DMS53 (cell line): Measurements from ENCODE around the gene ARL8A.
"Not testable (repeated sequence)": the region's sequence is repeated elsewhere in the genome, so short reads cannot be mapped to it uniquely, and the experiment has no call there.

ENCODE experiments used
- DNase-seq: peaks from one replicate; lab custom pipeline; 2025; lab: John Stamatoyannopoulos, UW

ARL8A gene

DNA sequence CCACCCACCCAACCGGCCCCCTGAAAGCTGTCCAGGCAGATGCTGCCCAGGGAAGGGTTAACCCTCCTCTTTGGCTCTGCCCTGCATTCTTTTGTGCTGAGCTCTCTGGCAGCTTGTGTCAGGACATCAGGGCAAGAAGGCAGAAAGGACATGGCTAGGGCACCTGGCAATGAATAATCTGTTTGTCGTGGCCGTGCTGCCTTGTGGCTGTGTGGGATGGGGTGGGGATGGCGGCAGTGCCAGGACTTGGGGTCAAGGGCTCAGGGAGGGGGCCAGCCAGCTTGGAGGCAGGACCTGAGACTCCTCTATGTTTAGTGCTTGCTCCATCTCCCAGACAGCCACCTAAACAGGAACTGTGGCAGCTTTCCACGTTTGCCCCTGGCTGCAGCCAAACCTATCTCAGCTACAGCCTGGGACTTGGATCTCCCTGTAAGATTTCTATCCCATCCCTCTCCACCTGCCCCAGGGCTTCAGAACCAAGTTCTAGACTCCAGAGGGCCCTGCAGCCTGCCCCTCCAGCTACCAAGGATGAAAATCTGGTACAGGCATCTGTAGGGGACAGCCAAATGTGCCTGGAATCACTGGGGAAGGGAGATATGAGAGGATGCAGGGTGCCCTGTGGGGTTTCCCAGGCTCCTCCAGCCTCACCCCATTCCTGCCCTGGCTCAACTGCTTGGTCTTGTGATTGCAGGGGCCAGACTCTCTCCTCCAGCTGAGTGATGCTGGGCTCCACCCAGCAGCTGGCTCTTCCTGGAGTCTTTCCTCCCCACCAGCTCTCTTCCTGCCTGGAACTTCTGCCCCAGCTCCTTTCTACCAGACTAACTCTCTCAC, 31.5 kb downstream of the ARL8A start:
- DNase-seq = peak; percentile 78

DNA sequence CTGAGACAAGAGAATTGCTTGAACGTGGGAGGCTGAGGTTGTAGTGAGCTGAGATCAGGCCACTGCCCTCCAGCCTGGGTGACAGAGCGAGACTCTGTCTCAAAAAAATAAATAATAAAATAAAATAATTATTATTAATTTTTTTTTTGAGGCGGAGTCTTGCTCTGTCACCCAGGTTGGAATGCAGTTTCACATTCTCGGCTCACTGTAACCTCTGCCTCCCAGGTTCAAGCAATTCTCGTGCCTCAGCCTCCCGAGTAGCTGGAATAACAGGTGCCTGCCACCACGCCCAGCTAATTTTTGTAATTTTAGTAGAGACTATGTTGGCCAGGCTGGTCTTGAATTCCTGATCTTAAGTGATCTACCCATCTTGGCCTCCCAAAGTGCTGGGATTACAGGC, 32.9 kb downstream of the ARL8A start:
- DNase-seq = not testable (repeated sequence)

DNA sequence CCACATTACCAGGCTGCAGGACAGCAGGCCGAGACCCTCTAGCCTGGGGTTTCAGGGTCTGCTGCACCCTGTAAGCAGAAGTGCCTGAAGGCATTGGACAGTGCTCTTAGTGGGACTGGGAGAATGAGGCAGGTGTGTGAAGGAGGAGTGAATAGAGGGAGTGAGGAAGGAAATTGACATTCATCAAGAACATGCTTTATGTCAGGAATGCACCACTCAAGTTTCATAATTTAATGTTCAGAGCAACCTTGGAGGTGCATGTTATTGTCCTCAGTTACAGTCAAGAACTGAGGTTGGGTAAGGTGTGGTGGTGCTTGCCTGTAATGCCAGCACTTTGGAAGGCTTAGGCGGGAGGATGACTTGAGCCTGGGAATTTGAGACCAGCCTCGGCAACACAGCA, 33.6 kb downstream of the ARL8A start:
- no peak for DNase-seq

DNA sequence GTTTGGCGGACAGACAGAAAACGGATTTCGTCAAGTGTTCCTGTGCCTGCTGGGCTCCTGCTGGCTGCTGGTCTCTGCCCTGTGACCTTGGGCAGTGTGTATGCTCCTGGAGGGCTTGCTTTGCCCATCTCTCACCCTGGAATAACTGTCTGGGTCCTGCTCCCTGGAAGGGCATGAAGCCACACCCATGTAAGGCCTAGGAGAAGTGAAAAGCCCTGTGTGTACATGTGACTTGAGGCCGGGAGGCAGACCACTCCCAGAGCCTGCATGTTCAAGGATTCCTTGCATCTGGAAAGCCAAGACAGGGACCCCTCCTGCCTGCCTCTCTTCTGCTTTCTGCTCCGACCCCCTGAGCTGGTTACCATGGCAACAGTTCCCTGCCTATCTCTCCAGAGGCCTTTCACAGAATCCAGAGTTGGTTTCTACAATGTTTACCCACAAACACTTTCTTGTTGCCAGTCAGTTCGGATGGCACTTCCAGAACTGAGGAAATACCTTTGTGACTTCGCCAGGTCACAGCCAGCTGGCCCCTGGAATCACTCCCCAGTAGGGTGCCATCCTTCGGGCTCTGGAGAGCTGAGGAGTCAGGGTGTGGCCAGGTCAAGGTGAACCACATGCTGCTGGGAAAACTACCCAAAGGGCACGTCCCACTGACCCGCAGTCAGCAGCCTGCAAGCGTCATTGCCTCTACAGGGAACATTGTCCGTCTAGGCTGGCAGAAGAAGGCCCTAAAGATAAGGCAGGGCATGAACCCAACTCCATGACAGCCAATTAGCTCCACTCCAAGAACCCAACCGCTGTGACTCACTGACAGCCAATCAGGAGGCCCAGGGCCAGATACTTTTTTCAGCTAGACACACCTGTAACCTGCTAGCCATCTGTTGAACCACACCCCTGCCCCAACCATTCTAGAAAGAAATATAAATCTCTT, 36.5 kb downstream of the ARL8A start:
- peak; percentile 55 for DNase-seq

DNA sequence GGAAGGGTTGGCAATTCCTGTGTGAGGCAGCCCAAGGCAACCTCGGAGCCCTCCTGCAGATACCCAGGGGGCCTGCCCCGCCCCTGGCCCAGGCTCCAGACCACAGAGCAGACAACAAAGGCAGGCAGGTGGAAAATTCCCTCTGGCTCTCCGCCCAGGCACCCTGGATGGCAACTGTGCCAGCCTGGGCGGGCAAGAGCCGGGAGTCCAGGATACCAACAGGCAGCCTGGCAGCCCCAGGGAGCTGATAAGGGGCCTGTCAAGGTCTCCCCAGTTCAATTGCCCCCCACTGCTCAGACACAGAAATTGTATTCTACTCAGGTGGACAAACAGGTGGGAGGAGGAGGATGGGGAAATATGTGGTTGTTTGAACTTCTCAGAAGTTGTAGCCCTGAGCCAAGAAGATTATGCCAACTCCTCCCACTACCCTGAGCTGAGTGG, 37.2 kb downstream of the ARL8A start:
- DNase-seq = peak; percentile 75

DNA sequence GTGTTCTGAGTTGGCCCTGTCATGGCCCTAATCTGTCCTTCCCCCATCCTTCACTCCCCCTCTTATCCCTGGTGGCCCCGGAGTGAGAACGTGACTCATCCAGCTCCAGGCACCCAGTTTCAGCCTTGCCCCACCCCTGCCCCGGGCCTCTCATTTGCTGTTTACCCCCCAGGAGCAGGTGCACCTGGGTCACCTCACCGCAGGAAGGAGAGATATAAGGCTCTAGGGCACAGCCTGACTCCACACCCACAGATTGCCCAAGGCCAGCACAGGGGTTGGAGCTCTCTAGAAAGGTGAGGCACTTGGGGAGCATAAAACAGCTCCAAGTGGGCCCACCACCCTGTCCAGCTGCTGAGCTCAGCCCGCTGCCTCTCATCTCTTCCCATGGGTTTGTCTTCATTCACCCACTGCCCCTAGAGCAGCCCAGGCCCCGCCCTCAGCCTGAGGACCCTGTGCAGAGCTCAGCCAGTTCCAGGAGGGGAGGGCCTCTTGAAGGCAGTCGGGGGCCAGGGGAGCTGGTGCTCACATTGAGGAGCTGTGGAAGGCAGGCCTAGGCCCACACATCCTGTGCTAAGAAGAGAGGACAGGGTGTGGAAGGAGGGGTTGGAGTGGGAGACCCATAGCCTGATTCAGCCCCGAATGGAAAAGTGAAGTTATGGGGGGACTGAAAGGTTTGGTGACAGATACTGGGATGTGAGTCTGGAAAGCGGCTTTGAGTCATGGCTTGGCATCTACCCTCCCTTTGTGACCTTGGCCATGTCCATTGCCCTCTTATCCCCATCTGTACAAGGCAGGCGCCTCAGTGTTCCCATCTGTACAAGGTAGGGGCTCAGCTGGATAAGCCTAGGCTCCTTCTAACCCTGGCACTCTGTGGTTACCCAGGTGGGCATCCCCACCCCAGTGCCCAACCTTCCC, 37.9 kb downstream of the ARL8A start:
- DNase-seq = peak; percentile 97

DNA sequence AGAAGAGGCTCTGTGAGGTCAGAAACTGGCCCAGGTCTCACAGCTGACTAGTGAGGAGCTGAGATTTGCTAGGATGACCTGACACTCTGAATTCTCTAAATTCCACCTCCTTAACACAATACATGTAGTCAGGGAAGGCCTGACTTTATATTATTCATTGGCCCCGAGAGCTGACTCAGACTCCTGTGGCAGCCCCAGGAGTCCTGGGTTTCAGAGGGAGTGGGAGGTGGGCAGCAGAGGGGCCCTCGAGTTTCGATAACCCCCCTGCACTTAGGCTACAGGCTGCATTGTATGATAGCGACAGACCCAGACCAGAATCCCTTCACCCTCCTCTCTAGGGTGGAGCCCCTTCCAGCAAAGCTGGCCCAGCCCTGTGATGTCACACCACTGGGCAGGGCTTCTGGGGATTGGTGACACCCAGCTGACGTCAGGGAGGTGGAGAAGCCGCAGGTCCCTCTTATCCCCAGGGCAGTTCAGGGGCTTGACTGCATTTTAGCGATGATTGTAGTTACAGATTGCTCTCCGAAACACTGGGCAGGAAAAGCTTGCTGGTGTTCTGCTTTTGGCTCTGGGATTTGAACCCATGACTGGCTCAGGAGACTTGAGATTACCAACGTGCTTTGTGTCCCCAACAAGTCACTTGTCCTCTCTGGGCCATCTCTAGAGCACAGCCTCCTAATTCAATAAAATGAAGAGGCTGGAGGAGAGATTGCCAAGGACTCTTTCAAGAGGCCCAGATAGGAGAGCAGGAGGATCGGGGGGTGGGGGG, 38.8 kb downstream of the ARL8A start:
- DNase-seq = peak; percentile 91

DNA sequence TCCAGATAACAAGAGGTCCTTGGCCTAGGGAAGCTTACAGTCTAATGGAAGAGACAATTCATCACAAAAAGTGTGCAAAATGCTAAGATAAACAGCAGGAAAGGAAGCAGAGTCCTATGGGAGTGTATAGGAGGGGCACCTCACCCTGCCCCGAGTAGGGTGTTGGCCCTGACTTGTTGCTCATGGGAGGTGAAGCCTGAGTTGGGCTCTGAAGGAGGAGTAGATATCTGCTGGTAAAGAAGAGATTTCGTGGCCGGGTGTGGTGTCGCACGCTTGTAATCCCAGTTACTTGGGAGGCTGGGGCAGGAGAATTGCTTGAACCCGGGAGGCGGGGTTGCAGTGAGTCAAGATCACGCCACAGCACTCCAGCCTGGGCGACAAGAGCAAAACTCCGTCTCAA, 40.5 kb downstream of the ARL8A start:
- no peak for DNase-seq

DNA sequence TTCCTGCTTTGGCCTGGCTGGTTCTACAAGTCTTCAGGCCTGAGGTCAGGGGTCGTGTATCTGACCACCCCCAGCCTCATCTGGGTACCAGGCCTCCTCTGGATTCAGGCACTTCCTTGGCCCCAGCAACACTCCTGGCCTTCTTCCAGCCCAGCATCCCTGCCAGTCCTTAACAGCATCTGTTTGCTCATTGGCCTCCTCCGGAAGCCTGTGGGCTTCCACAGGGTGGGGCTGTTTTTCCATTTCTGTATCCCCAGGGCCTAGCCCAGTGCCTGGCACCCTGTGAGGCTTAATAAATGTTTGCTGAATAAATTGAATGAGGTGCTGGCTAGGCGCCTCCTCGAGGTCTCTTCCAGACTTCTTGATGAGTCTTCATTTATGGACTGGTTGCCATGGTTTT, 43.4 kb downstream of the ARL8A start:
- no peak for DNase-seq

DNA sequence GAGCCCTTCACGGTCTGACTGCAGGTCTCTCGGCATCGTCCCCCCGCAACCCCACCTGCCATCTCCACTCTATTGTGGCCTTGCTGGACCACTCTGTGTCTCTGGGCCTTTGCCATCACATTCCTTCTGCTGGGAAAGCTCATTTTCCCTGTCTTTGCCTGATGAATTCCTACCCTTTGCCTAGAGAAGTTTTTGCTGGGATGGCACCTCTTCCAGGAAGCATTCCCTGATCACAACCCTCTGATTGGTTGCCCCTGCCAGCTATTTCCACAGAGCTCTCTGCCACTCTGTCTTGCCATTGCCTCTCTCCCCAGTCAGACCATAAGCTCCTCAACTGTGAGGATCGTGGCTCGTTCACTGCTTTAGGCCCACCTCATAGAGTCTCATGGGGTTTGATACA, 50.7 kb downstream of the ARL8A start:
- no peak for DNase-seq

DNA sequence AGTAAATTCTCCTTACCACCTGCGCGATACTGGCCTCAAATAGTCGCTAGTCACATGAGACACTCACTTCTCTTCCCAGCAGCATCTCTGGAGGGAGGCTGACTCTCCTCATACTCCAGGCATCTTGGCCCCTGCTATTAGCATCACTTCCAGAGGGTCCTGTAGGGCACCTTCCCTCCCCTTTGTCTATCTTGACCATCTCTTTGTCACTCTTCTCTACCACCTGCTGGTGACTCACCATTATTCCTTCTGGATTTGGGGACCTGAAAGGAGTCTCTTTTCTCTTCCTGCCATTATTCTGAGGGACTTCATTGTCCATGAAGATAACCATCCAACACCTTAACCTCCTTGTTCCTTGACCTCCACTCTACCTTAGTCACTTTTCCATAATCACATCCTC, 53.5 kb downstream of the ARL8A start:
- DNase-seq = peak; percentile 72

DNA sequence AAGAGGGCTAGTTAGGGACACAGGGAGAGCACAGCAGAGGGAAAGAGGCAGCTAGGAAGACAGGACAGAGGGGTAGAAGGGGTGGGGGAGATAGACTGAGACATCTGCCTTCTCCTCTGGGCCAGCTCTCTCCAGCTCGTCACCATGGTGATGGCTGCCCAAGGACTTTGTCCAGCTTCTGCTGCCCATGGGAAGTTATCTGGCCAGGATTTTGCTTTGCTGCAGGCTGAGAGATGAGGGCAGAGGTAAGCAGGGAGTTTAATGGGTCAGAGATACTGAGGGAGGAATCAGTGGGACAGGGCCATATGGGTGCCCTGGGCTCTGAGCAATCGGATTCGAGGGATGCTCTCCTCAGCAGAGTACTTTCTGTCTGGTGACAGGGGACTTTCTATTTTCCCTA, 56.3 kb downstream of the ARL8A start:
- DNase-seq = peak; percentile 87

DNA sequence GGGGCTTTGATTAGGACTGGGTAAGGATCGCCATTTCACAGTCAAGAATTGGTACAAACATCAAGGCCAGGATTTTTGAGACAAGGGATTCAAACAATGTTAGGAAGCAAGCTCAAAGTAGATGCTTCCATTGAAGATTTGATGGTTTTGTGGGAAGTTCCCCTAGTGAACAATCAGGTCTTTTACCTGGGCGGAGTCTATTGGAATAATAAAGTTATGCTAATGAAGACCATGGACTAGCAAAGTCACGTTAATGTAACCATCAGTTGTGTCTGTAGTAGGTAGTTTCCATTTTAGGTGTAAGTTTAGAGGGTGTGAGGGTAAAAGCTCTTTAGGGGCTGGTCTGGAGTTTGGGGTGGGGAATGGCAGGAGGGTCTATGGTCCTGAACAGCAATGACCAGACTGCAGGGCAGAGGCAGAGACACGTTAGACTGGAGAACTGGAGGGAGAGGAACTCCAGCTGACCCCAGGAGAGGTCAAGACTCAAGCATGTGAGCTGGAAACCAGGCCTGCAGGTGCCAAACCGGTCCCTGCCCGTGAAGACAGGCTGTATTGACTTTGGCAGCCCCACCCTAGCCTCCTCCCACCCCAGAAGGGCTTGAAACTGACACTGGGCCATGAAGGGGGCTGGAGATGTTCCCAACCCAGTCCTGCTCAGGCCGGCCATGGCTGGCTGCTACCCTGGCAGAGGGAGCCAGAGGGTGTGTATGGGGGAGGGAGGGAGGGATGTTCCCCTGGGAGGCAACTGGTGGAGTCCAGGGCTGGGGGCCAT, 57.8 kb downstream of the ARL8A start:
- DNase-seq = peak; percentile 93

DNA sequence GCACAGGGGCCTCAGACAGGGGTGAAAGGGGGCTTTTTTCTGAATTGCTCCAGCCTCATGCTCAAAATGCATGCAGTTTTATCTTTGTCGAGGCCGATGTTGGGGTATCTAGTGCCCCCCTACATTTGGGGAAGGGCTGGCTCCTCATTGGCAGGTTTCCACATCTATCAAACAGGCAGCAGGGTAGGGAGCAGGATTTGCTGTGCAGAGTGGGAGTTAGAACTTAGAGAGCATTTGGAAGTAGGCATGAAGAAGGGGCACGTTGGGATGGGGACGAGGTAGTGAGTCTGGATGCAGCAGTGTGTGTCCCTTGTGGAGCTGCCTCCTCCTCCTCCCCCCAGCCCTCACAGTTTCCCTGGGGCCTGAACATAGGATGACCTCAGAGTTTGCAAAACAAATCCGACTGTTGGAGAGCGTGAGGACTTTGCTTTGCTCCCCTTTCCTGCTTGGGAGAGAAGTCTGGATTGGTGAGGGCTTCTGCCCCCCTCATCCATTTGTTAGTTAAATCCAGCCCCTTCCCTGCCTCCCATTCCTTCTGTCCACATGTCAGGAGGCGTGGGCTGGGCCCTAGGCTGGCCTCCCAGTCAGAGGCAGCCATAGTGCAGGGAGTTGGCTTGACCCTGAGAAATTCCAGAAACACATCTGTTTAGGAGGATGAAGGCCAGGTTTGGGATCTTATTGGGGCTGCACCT, 58.7 kb downstream of the ARL8A start:
- DNase-seq = peak; percentile 90

DNA sequence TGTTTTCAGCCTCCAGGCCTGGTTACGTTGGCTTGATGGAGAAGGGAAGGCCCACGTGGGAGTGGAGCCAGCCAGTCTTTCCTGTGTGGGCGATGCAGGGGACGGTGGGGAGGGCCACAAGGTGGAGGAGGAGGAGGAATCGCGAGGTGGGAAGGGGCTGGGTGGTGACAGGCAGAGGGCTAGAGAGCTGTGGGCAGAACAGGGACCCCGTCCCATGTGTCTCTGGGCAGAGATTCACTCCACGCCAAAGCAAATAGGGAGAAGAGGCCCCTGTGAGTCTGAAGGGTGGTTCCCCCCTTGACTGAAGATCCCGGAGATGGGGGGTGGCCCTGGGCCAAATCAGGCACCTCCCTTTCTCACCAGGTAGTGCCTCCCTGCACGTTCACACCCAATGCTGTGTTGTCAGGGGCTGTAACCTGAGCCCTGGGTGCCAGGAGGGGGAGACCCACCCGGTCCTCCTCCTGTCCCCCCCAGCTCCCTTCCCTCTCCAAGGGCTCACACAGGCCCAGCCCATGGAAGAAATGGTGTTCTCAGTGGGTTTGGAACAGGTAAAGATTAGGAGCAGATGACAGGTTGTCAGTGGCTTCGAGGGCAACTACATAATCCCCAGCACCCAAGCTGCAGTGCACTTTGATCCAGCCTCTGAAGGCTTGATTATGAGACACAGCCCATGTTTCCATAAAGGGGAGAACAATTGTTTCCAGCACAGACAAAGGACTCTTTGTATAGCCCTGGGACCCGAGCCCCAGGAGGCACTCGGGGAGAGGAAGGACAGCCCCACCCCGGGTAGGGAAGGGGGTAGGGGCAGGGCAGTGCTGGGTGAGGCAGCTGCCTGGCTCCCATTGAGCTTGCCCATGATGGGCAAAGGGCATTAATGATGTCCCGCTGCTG, 59.5 kb downstream of the ARL8A start:
- peak; percentile 71 for DNase-seq
